Measurements from ENCODE around the gene TAF1B.
"Not testable (repeated sequence)": the region's sequence is repeated elsewhere in the genome, so short reads cannot be mapped to it uniquely, and the experiment has no call there.

Gene TAF1B

DNA sequence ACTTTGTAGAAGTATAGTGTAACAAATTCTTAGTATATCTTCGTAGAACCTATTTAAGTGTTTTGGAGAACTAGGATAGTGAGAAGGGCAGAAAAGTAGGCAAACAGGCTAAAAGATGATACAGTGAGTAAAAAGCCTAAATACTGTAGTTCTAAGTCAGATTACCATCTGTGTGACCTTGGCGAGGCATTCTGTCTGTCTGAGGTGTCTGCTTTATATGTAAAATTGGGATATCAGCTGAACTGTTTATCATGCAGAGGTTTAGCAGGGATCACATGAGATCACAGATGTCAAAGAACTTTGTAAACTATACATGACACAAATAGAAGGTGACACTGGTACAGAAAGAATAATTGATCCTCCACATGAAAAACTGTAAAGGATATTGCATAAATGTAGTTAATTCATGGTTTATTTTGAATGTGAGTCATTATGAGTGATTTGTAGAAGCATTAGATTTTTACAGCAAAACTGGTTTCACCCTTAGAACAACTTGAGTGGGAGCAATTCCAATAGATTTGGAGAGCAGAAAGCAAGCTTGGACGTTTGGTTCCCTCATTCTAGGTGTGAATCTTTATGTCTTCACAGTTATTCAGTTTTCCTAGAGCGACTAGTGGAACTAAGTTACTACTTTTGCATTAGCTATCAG, 41.9 kb downstream of the TAF1B start:
- DNase-seq, result no peak

DNA sequence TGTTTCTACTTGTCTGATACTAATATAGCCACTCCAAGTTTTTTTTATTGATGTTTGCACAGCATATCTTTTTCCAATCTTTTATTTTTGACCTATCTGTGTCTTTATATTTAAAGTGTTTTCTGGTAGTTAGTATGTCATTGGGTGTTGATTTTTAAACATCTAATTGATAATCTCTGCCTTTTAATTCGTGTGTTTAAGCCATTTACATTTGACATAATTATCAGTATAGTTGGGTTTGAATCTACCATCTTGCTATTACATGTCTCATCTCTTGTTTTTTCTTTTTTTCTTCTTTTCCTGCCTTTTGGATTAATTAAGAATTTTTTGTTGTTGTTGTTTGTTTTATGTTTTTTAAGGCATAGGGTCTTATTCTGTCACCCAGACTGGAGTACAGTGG, 44.2 kb downstream of the TAF1B start:
- no peak for DNase-seq

DNA sequence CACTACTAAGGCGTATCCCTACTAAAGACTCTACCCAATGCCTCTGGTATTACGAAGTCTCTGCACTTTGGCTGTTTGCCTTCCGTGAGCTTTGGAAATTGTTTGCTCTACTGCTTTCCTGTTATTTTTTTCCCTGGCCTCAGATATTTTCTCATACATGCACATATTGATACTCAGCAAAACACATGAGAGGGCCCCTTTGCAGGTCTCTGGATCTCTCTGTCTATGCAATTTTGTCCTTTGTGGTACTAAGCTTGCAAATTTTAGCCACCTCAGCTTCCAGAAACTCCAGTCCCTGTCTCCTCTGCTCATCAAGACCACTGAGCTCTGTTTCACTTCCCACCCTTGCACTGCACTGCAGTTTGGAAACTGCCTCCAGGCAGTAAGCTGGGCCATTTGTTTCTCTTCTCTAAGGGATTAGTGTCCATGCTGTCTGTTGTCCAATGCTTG, 46.6 kb downstream of the TAF1B start:
- no peak for DNase-seq

DNA sequence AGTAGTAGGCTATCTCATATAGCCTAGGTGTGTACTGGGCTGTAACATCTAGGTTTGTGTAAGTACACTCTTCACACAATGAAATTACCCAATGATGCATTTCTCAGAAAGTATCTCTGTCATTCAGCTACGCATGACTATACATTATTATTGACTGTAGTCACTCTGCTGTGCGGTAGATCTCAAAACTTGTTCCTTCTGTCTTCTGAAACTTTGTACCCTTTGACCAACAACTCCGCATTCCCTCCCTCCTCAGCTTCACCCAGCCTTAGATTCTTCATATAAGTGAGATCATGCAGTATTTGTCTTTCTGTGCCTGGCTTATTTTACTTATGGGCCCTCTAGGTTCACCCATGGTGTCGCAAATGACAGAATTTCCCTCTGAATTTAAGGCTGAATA, 49.0 kb downstream of the TAF1B start:
- no peak for DNase-seq

DNA sequence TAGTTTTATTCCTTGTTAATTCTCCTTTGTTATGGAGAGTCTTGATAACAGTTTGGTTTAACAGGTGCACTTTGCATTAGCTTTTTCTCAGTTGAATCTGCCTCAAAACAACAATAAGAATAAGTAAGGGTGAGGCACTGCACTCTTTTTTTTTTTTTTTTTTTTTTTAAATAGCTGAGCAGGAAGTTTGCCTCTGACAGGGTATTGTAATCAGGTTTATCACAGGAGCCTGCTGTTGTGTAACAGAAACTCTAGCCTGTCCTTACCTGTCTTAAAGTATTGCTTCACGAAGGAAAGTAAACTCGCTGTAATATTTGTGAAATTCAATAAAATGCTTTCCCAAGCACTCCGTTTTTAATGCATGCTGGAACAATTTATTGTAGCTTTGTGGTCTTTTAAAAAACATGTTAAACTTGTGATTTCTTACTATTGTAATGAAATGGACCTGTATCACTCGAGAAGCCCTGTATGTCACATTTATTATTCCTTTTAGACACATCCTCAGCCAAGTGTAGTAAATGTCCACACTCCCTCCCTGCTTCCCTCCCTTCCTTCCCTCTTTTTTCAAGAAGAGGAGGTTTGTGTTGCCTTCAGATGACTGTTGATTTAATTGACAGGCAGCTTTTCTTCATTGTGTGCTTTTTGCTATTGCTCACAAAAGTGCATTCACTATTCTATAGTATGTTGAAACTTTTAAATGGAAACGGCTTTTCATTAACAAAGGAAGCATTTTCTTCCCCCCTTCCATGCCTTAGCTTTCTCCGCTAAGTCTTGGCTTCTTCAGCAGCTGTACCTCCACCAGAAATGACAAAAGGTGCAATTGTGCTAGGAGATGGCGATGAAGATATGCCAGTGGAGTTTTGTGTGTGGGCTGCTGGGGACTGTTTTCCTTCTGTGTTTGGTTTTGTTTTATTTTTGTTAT, 52.7 kb downstream of the TAF1B start:
- DNase-seq, result no peak

DNA sequence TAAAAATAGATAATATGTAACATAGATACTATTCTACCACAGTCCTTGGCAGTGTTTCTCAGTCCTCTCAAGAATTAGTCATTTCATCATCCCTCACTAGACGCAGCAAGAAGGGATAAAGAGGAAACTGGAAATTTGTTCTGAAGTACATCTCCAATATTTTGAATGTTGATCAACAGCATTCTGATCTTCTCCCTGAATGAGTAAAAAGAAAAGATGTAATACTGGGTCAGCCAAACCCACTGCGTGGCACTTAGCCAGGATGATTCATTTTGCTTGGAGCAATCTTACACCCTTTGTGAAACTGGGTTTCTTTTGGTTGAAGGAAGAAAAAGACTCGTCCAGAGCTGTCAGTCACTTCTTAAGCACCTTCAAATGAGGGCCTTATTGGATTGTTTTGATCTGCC, 54.1 kb downstream of the TAF1B start:
- DNase-seq, result no peak

DNA sequence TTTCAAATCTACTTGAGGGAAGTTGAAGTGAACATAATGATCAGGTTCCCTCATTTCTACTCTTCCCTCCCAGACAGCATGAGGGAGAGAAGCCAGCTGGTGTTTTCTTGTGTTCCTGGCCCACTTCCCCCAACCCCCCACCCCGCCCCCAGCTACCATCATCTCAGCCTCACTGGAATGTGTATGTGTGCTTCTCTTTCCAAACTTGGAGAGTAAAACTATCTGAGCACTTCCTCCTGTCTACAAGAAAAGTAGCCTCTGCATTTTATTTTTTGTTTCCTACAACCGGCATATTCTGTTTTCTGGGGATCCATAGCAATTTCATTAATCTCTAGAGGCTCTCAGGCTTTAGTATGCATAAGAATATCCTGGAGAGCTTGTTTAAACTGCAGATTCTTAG, 54.6 kb downstream of the TAF1B start:
- DNase-seq, result no peak

DNA sequence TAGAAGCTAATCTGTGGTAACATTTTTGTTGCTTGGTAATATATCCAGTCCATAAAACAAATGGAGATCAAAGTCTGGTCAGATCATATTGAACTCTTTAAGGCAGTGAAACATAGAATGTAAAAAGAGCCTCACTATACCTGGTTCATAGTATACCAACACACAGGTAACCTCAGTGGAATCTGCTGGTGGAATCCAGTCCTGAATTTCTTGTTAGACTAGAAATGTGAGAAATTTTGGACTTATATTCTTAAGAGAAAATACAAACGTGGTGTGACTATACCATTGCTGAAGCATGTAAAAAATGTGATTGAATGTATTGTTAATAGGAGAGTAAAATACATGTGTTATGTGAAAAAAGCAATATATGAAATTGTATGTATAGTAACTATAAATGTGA, 62.1 kb downstream of the TAF1B start:
- DNase-seq, result no peak

DNA sequence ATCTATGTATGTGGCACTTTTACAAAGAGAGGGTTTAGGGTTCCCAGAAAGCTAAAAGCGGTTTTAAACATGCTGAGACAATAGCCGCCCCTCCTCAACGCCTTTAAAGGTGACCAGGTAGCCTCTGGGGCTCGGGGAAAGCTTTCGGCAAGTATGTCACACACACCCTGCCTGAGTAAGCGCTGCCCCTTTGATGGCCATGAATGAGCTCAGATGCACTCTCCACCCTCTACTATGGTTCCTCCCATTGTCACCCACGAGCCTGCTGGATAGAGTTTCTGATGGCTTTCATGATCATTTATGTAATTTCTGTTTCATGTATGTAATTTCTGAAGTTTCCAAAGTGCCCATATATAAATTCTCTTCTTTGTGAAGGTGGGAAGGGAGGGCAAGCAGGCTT, 64.1 kb downstream of the TAF1B start:
- no peak for DNase-seq

DNA sequence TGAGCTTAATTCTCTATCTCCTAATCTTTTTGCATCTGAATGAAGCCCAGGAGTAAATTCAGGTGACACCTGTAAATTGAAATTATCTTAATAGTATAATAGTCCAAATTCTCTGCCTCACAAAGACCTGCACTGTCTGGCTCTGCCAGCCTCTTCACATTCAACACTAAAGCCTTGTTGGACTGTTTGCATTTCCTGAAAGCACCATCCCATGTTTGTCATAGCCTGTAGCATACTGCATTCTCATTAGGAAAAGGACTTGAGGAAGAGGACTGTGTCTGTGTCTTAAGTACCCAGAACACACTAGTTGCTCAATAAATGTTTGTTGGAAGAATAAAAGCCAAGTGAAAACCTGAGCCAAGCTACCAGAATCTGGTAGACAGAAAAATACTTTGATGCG, 65.4 kb downstream of the TAF1B start:
- no peak for DNase-seq

DNA sequence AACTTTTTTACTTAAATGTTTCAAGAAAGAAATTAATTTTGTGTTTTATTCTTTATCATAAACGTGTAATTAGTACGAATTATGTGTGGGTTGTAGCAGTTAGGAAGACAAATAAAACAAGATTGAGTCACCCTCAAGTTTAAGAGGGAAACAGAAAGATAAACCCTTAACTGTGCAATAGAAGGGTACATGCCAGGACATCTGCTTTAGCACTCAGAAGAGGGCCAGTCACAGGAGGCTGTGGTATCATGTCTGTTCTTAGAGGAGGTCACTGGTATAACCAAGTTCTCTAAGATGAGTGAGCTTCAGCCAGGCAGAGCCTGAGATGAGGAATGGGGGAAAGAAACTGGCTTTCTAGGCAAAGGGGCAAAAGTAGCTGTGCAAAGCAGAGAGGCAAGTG, 65.8 kb downstream of the TAF1B start:
- DNase-seq, result no peak

DNA sequence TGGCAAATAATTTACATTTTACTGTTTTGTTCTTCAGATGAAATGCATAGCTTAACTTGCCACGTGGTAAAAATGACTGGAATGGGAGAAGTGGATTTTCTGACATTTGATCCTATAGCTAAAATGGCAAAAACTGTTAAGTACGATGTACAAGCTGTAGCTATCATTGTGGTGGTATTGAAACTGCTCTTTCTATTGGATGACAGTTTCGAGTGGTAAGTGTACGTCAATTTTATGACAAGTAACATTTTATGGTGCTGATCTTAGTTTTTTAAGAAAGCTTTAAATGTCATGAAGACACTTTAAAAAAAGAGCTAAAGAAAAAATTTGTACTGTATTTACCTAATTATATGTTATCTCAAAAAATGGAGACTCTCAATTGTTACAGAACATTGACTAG, 67.4 kb downstream of the TAF1B start:
- DNase-seq, result no peak

DNA sequence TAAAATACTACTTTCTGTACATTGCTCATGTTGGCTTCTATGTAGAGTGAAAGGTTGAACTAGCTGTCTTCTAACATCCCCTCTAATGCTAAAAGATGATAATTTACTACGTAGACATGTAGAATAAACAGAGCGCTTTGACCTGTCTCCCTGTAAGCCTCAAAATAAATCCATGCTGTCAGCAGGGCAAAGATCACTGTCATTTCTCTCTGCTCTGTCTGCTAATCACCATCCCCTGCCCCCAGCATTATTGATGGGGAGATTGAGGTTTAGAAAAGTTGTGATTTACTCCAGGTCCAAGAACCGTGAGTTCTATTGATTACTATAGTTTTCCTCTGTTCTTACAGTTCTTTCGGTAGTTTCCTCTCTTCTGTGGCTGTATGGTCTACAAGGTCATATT, 69.2 kb downstream of the TAF1B start:
- DNase-seq, result no peak

DNA sequence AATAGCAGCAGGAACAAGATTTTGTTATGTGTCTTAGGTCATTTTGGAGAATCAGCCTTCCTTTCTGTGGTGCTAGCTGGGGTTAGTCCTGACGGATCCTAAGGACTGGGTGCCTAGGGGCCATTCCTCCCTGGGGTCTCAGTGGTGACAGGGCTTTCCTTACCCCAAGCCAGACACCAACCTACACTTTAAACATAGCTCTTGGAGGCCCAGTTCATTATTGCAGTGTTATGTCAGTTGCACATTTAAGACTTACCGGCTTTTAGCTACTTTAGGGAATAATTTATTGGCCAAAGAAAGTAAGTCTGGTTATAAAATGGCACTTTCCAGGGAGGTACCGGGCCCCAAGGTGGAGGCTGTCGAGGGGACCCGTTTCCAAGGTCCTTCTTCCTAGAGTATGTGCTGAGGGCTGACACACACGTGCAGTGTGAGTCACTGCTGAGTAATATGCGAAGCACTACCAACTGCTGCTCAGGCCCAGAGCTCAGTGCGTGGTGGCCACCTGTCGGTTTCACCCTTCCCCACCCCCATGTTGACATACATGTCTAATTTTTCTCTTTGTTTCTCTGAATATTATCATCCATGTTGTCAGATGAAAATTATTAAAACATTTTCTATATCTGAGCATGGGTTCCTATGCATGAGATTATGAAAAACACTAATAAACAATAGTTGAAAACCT, 71.3 kb downstream of the TAF1B start:
- no peak for DNase-seq

DNA sequence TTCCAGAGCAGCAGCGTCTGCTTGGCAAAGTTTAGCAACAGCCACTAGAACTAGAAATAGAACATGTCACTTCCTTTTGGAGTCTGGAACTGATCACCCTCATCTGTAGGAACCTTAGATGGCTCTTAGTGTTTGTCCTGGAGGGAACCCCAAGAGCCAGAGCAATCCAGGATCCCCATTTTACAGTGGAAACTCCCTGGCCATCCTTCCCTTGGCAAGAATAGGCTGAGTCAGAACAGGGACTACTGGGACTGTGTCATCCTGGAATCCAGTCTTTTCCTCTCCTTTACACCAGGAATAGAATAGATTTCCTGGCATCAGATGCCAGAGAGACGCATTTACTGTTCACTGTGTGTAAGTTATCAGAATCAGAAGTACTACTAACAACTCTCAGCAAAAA, 75.0 kb downstream of the TAF1B start:
- DNase-seq, result no peak

DNA sequence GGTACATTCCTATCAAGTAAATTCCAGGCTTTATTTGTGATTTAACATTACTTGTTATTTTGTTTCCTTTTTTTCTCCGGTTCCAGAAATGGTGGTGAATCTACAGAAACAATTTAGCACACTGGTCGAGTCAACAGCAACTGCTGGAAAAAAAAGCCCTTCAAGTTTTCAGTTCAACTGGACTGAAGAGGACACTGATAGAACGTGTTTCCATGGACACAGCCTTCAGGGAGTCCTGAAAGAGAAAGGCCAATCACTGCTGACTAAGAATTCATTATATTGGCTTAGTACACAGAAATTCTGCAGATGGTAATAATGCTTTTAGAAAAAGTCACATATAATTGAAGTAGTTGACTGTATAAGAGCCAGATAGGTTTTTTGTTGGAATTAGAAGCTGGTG, 76.2 kb downstream of the TAF1B start:
- no peak for DNase-seq

DNA sequence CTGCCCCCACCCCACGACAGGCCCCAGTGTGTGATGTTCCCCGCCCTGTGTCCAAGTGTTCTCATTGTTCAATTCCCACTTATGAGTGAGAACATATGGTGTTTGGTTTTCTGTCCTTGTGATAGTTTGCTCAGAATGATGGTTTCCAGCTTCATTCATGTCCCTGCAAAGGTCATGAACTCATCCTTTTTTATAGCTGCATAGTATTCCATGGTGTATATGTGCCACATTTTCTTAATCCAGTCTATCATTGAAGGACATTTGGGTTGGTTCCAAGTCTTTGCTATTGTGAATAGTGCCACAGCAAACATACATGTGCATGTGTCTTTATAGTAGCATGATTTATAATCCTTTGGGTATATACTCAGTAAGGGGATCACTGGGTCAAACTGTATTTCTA, 83.7 kb downstream of the TAF1B start:
- DNase-seq, result not testable (repeated sequence)

DNA sequence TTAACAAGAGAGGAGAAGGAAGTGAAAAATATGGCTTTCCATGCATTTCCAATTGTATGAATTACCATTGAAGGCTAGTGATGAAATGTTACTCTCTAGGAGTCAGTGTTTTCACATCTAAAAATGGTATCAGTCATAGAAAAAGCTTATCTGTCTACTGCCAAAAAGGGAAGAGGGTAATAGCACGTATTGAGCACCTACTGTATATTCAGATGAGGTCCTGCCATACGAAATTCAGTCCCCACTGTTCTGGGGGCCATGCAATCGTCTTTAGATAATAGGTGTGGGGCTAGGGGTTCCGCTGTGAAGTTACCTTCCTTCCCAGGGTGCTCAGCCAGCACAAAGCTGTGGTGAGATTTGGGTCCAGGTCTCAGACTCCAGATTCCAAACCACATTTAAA, 94.0 kb downstream of the TAF1B start:
- DNase-seq, result no peak

DNA sequence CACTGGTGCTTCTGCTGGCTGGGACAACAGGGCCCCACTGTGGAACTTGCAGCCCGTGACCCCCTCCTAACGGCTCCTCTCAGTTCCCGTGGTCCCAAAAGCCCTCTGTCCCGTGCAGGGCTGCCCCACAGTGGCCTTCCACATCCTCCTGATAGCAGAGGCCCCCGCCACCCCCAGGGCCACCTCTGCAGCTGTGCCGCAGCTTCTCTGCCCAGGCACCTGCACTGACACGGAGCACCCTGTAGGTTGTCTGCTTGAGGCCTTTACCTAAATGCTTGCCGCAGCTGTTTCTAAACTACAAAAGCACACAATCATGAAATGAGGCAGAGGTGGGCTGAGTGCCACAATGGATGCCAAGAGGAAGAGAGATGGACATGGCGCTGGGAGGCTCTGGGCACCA, 94.7 kb downstream of the TAF1B start:
- DNase-seq, result no peak

DNA sequence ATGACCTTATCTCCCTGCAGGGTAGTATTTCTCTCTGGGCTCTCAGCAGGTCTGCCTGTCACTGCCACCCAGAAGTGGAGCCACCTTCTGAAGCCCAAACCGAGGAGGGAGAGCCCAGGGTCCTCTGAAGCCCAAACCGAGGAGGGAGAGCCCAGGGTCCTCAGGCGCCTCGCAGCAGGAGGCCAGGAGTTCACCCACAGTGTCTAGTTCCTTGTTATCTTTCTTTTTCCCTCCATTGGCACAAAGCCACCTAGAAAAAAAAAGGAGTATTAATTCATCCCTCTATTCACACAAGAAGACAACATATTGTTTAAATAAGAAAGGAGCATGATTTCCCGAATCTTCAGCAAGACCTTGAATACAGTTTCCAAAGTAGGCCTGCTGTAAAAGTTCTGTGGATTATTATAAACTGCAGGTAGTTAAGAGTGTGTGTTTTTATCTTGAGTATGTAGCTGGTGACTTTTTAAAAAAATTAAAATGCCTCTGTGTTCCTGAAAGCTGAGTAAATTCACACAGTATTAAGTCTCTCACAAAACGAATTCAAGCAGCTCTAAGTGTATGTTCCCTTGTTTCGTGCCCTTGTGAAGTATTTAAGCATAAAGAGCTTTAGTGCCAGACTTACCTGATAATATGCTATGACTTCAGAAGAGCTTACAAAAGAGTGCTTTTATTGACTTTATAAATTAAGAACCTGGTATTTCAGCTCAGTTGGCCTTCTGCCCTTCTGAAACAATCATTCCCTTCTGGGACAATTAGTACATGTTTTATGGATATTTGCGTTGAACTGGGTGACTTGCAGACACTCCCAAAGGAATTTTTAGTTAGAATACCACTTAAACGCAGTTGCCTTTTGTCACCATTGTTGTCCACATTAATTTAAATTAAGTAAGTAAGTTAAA, 96.6 kb downstream of the TAF1B start:
- no peak for DNase-seq

DNA sequence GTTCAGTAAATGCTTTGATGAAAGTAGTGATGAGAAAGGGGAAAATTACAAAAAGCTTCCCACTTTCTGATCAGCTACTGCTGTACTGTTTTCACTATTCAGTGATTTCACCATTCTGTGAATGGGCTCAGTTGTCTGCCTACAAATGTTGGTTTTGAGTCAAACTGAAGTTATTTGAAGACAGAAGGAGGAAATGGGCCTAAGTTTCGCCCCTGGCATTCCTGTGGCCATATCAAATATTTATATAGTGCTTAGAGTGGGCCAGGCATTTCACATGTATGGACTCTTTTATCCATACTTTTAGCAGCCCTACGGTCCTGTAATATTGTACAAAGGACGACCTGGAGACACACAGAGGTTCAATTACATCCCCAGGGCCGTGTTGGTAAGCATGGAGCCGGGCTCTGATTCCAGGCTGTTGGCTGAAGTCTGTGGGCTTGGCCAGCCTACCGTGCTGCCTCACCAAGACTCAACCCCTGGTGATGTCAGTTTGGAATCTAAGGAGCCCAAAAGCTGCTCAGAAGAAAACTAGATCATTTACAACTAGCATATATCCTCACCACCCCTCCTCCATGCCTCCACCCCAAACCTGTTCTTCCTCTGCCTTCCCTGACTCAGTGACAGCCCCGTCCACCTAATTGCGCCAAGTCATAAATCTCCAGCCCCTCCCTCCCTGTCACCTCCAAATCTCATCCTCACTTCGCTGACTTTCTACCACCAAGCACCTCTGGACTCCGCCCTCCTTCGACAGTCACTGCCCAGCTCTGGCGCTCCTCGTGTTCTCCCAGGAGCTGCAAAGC, 98.1 kb downstream of the TAF1B start:
- DNase-seq, result no peak

DNA sequence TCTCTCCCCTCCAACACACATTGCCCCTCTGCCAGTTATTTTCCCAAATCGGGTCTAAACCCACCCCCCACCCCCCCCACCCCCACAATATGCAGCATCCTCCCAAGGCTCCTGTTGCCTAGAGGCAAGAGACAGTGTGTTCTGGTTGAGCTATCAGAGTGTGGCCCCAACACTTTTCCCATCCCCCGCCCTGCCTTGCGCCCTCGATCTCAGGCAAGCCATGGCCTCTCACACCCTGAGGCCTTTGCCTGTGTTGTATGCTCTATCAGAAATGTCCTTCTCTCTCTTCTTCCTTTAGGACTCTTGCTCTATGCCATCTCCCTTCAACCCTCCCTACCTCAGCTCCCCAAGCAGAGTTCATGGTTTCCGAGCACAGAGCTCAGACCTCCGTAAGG, 98.7 kb downstream of the TAF1B start:
- DNase-seq, result no peak
